Epidermal melanocyte (primary cell): ENCODE results near the gene CRYZL1.

ENCODE experiments used
- DNase-seq: peaks from one replicate; pipeline ENCODE4 v3.0.0; 2011; ENCODE audit warnings: low spot score; ENCODE audit not compliant: insufficient read length

The CRYZL1 gene

DNA sequence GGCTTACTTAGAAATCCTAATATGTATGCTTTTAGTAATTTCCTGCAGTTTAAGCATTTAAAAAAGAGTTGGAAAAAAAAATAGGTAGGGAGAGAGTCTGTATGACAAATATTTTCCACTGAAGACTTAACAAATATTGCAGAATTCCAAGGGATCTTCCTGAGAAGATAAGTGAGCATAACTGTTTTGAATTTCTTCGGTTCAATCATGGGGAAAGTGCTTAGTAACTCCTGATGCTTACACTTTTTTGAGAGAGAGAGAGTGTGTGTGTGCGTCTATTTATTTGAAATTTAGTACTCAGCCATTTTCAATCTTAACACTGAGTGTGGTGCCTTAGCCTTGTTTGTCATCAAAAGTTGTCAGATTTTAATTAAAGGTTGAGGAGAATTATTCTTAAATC, 80.2 kb downstream of the CRYZL1 start:
- DNase-seq: no peak

DNA sequence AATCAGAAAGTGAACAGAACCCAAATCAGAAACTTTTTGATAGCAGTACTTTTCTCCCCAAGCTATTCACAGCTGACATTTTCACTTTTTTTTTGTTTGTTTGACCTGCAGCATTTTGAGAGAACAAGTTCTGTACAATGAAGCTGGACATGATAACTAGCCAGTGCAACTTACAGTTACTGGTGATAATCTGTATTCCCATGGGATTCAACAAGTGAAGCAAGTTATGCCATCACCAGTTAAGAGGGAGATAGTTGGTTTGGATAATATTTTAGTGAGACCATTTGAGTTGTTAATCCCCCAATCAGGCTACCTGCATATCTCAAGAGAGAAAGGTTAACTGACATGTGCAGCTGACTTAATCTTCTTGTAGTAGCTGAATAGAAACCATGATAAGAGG, 80.6 kb downstream of the CRYZL1 start:
- no peak for DNase-seq

DNA sequence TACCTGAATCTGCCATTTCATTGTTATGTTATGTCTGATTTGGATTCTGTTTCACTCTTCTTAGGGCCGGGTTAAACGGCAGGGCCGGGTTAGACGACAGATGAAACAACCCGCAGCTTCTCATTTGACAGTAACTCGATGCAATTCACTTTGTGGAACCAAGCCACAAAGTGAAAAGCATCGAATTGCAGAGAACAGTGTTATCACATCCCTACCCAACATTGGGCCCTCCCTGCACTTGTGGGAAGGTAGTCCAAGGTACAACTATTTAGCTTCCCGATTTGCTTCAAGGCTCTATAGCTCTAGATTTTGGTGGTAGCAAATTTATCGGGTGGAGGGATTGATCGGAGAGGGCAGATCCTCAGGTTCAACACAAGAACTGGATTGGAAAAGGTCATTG, 81.7 kb downstream of the CRYZL1 start:
- DNase-seq: no peak

DNA sequence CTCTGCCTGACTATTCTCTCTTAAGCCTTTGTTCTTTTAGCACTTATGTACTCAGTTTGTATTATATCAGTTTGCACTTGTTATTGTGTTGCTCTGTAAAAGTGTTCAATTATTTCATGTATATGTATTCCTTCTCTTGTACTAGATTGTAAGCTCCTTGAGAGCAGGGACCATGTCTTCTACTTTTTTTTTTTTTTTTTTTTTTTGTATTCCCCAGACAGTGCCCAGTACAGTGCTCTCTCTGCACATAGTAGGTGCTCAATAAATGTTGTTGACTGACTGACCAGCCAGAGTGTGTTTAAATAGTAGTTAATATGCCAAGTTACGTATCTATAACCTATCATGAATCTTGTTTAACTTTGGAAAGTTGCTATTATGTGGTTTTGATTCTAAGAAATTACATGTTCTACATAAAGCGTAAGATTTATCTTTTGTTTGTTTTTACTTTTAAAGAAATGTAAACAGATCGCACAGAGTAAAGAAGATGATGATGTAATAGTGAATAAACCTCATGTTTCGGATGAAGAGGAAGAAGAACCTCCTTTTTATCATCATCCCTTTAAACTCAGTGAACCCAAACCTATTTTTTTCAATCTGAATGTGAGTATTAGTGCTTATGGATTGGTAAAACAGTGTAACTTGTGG, 82.6 kb downstream of the CRYZL1 start:
- no peak for DNase-seq

DNA sequence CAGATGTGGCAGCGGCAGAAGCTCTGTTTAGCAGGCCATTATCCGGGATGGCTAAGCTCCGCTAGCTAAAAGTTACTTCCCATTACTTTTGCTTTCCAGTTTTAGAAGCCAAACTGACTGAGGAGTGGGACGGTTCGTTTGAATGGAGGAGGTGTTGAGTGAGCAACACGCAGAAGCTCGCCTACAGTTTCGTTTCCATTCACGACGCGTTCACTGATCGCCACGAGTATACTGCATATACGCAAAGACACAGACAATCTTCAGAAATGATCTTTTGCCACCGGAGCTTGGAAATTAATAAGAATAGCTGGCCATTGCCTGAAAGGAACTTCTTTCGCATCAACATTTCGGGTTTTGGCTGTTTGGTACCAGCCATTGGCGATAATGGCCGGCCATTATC, 84.1 kb downstream of the CRYZL1 start:
- DNase-seq: no peak

DNA sequence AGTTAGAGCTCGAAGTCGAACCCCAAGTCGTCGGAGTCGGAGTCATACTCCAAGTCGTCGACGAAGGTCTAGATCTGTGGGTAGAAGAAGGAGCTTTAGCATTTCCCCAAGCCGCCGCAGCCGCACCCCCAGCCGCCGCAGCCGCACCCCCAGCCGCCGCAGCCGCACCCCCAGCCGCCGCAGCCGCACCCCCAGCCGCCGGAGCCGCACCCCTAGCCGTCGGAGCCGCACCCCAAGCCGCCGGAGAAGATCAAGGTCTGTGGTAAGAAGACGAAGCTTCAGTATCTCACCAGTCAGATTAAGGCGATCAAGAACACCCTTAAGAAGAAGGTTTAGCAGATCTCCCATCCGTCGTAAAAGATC, 86.6 kb downstream of the CRYZL1 start:
- no peak for DNase-seq

DNA sequence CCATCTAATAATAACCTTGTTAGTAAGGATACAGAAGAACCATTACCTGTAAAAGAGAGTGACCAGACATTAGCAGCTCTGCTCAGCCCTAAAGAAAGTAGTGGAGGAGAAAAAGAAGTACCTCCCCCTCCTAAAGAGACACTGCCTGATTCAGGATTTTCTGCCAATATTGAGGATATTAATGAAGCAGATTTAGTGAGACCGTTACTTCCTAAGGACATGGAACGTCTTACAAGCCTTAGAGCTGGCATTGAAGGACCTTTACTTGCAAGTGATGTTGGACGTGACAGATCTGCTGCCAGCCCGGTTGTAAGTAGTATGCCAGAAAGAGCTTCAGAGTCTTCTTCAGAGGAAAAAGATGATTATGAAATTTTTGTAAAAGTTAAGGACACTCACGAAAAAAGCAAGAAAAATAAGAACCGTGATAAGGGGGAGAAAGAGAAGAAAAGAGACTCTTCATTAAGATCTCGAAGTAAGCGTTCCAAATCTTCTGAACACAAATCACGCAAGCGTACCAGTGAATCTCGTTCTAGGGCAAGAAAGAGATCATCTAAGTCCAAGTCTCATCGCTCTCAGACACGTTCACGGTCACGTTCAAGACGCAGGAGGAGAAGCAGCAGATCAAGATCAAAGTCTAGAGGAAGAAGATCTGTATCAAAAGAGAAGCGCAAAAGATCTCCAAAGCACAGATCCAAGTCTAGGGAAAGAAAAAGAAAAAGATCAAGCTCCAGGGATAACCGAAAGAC, 87.1 kb downstream of the CRYZL1 start:
- DNase-seq: no peak

DNA sequence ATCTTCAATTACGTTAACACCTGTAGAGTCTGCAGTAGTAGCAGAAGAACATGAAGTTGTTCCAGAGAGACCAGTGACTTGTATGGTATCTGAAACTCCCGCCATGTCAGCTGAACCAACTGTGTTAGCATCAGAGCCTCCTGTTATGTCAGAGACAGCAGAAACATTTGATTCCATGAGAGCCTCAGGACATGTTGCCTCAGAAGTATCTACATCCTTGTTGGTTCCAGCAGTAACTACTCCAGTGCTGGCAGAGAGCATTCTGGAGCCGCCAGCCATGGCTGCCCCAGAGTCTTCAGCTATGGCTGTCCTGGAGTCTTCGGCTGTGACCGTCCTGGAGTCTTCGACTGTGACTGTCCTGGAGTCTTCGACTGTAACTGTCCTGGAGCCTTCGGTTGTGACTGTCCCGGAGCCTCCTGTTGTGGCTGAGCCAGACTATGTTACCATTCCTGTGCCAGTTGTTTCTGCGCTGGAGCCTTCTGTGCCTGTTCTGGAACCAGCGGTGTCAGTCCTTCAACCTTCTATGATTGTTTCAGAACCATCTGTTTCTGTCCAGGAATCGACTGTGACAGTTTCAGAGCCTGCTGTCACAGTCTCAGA, 88.4 kb downstream of the CRYZL1 start:
- DNase-seq: no peak

DNA sequence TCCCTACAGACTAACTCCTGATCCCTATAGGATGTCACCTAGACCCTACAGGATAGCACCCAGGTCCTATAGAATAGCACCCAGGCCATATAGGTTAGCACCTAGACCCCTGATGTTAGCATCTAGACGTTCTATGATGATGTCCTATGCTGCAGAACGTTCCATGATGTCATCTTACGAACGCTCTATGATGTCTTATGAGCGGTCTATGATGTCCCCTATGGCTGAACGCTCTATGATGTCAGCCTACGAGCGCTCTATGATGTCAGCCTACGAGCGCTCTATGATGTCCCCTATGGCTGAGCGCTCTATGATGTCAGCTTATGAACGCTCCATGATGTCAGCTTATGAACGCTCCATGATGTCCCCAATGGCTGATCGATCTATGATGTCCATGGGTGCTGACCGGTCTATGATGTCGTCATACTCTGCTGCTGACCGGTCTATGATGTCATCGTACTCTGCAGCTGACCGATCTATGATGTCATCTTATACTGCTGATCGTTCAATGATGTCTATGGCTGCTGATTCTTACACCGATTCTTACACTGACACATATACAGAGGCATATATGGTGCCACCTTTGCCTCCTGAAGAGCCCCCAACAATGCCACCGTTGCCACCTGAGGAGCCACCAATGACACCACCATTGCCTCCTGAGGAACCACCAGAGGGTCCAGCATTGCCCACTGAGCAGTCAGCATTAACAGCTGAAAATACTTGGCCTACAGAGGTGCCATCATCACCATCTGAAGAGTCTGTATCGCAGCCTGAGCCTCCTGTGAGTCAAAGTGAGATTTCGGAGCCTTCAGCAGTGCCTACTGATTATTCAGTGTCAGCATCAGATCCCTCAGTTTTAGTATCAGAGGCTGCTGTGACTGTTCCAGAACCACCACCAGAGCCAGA, 89.2 kb downstream of the CRYZL1 start:
- no peak for DNase-seq

DNA sequence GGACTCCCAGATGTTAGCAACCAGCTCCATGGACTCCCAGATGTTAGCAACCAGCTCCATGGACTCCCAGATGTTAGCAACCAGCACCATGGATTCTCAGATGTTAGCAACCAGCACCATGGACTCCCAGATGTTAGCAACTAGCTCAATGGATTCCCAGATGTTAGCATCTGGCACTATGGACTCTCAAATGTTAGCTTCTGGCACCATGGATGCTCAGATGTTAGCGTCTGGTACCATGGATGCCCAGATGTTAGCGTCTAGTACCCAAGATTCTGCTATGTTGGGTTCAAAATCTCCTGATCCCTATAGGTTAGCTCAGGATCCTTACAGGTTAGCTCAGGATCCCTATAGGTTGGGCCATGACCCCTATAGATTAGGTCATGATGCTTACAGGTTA, 89.9 kb downstream of the CRYZL1 start:
- DNase-seq: no peak

DNA sequence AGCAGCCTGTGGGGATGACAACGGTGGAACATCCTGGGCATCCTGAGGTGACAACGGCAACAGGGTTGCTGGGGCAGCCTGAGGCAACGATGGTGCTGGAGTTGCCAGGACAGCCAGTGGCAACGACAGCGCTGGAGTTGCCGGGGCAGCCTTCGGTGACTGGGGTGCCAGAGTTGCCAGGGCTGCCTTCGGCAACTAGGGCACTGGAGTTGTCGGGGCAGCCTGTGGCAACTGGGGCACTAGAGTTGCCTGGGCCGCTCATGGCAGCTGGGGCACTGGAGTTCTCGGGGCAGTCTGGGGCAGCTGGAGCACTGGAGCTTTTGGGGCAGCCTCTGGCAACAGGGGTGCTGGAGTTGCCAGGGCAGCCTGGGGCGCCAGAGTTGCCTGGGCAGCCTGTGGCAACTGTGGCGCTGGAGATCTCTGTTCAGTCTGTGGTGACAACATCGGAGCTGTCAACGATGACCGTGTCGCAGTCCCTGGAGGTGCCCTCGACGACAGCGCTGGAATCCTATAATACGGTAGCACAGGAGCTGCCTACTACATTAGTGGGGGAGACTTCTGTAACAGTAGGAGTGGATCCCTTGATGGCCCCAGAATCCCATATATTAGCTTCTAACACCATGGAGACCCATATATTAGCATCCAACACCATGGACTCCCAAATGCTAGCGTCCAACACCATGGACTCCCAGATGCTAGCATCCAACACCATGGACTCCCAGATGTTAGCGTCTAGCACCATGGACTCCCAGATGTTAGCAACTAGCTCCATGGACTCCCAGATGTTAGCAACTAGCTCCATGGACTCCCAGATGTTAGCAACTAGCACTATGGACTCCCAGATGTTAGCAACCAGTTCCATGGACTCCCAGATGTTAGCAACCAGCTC, 90.5 kb downstream of the CRYZL1 start:
- no peak for DNase-seq

DNA sequence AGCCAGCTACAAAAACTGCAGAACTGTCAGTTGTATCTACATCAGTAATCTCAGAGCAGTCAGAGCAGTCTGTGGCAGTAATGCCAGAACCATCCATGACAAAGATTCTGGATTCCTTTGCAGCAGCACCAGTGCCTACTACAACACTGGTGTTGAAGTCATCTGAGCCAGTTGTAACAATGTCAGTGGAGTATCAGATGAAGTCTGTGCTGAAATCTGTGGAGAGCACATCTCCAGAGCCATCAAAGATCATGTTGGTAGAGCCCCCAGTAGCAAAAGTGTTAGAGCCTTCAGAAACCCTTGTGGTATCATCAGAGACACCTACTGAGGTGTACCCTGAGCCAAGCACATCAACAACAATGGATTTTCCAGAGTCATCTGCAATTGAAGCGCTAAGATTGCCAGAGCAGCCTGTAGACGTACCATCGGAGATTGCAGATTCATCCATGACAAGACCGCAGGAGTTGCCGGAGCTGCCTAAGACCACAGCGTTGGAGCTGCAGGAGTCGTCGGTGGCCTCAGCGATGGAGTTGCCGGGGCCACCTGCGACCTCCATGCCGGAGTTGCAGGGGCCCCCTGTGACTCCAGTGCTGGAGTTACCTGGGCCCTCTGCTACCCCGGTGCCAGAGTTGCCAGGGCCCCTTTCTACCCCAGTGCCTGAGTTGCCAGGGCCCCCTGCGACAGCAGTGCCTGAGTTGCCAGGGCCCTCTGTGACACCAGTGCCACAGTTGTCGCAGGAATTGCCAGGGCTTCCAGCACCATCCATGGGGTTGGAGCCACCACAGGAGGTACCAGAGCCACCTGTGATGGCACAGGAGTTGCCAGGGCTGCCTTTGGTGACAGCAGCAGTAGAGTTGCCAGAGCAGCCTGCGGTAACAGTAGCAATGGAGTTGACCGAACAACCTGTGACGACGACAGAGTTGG, 91.4 kb downstream of the CRYZL1 start:
- no peak for DNase-seq

DNA sequence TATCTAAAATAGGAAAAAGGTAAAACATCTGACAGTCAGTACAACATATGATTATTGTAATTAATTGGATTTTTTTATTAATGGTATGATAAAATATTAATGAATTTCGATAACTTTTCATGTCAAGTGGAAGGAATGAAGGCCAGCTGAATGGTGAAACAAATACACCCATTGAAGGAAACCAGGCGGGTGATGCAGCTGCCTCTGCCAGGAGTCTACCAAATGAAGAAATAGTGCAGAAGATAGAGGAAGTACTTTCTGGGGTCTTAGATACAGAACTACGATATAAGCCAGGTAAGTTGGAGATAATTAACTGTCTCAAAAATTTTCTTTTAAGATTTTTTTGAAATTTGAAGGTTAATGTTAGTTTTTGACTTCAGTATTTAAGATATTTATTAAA, 95.5 kb downstream of the CRYZL1 start:
- no peak for DNase-seq

DNA sequence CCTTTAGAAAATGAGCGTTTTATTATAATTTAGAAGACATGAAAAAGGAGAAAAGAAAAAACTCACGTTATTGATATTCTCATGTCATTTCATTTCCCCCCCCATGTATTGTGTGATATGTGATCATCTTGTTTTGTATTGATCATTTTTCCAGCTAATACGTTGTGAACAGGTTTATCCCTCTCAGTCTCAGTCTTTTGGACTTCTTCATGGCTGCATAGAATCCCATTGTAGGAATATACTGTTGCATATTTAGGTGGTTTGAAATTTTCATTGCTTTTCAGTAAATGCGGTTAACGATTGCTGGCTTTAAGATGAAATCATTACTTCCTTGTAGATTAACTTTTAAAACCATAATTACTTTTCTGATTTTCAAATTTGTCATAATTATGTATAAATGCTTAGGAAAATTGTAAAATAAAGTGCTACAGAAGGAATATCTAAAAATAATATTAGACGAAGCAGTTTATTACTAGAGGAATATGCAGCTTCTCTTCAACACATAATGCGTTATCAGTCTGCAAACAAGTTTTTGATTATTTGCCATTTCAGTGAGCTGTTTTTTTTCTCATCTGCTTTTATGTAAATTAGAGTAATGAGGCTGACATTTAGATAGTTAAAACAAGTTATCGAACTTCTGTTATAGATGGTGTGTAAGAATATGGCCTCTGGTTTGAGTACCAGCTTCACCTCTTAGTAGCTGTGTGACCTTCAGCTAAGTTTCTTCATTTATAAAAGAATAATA, 96.9 kb downstream of the CRYZL1 start:
- no peak for DNase-seq

DNA sequence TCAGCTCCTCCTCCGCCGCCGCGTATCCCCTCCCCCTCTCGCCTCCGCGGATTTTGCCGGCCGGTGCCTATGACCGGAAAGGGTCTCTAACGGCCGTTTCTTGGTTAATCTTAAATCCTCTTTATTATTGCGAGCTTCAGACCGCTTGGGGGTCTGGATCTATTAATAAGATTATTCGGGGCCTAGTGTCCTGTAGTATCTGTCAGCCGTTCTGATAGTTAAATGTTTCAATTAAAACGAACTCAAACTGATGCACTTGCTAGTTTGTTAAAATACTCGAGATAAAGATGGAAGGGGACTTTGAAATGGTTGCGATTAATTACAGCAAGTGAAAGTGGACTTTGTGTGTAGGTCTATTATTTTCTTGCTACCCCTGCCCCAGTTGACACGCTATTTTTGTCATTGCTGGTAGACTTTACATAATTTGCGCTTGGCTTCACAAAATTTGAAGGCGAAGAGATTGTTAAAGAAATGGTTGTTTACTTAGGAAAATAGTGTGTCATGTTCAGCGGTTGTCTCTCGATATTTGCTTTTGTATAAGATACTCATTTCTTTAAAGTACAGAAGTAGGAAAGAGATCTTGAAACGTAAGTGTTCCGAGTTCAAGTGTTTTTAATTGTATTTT, 97.9 kb downstream of the CRYZL1 start:
- DNase-seq: no peak

DNA sequence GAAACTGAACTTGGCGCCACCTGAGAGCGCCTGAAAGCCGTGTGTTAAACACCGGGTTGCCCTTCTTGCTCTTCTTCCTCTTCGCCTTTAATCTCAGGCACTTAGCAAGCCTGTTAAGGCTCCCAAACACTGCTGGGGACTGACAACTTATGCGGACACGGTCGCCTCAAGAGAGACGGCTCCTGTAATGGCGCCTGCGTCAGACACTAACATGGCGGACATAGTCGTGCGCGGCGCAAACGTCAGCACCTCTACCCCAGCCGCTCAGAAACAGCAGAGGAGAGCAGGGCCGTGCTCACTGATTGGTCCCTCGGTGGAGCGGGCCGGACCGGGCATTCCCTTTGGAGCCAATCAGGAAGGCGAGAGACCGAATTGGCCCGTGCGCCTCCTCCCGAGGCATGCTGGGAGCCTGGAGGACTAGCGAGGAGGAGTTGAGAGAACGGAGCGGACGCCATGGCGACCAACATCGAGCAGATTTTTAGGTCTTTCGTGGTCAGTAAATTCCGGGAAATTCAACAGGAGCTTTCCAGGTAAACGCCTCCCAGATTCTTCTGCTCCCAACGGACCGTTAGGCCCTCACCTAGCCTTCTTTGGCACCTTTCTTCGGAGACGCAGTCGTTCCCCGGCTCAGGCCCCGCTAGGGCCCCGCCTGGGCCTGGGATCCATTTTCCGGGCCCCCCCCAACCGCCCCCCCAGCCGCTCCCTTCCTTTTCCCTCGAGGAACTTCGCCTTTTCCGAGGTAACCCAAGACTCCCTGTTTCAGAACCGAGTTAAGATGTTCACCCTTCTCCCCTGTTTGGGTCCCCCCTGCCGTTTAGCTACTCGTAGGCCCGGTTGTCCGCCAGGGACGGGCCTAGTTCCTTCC, 98.7 kb downstream of the CRYZL1 start, which contains the start of gene SON:
TSS of gene SON (plus strand) at position 399 of the 865 bp plus-strand sequence. CDS start at position 454, 55 bp downstream.
- peak; percentile 87 for DNase-seq
